ENCODE results near the gene CATSPERZ. TPM values are rescaled to one million over a fixed set of nuclear protein-coding genes. Genes with fewer than 3 reads are reported as not detected.
"Not testable (repeated sequence)": the region's sequence is repeated elsewhere in the genome, so short reads cannot be mapped to it uniquely, and the experiment has no call there.

Gene CATSPERZ
- total RNA-seq, 1 donor from 2014 or later, result 1.0 TPM

GRCh38 chr11:64322925-64323260, 22.7 kb downstream of the CATSPERZ start:
- Mint-ChIP-seq H3K9me3 (ENCODE audit: low read depth) (peaks cover 3% of the 10 kb centered on the region), H3K27me3 (ENCODE audit: low read depth) (no peaks in the 10 kb centered on the region), H3K36me3 (ENCODE audit: low read depth) (peaks cover 8% of the 10 kb centered on the region), H3K27ac (ENCODE audit: unreplicated experiment) (no peak overlapping the region), H3K4me1 (ENCODE audit: low read depth) (peaks cover 20% of the 10 kb centered on the region), H3K4me3 (ENCODE audit: unreplicated experiment) (no peak overlapping the region)
- TF ChIP-seq CTCF (IDR thresholded peaks at IDR 0.05), result no peak
- DNase-seq (ENCODE audit: low spot score), result peak; percentile 59

- peaks cover 20% of the 10 kb centered on the region for H3K4me1 Mint-ChIP-seq (ENCODE audit: low read depth)
- no peak for TF ChIP-seq CTCF (IDR thresholded peaks at IDR 0.05)
- DNase-seq (ENCODE audit: low spot score), result peak; percentile 85
- H3K9me3 Mint-ChIP-seq (ENCODE audit: low read depth), result peaks cover 3% of the 10 kb centered on the region
- H3K36me3 Mint-ChIP-seq (ENCODE audit: low read depth), result peaks cover 8% of the 10 kb centered on the region
- no peak overlapping the region for H3K27ac Mint-ChIP-seq (ENCODE audit: unreplicated experiment)
- H3K4me3 Mint-ChIP-seq (ENCODE audit: unreplicated experiment), result no peak overlapping the region
- H3K27me3 Mint-ChIP-seq (ENCODE audit: low read depth), result no peaks in the 10 kb centered on the region
Measured at GRCh38 chr11:64323373-64323772, 23.2 kb downstream of the CATSPERZ start.

GRCh38 chr11:64323984-64324383, 23.8 kb downstream of the CATSPERZ start:
- H3K27me3 Mint-ChIP-seq (ENCODE audit: low read depth); H3K27ac Mint-ChIP-seq (ENCODE audit: unreplicated experiment); H3K4me3 Mint-ChIP-seq (ENCODE audit: unreplicated experiment); H3K9me3 Mint-ChIP-seq (ENCODE audit: low read depth); H3K36me3 Mint-ChIP-seq (ENCODE audit: low read depth): not testable (repeated sequence)
- DNase-seq (ENCODE audit: low spot score), result peak; percentile 71
- peaks cover 20% of the 10 kb centered on the region for H3K4me1 Mint-ChIP-seq (ENCODE audit: low read depth)

GRCh38 chr11:64324692-64325469, 24.7 kb downstream of the CATSPERZ start:
- no peak for TF ChIP-seq CTCF (IDR thresholded peaks at IDR 0.05)
- H3K27me3 Mint-ChIP-seq (ENCODE audit: low read depth), result no peaks in the 10 kb centered on the region
- H3K9me3 Mint-ChIP-seq (ENCODE audit: low read depth), result peaks cover 3% of the 10 kb centered on the region
- H3K4me1 Mint-ChIP-seq (ENCODE audit: low read depth), result peaks cover 20% of the 10 kb centered on the region
- peak; percentile 44 for DNase-seq (ENCODE audit: low spot score)
- peak overlapping the region; percentile 22 for H3K27ac Mint-ChIP-seq (ENCODE audit: unreplicated experiment)
- no peak overlapping the region for H3K4me3 Mint-ChIP-seq (ENCODE audit: unreplicated experiment)
- H3K36me3 Mint-ChIP-seq (ENCODE audit: low read depth), result peaks cover 8% of the 10 kb centered on the region

- Mint-ChIP-seq H3K4me3 (ENCODE audit: unreplicated experiment) (no peak overlapping the region), H3K27me3 (ENCODE audit: low read depth) (no peaks in the 10 kb centered on the region), H3K36me3 (ENCODE audit: low read depth) (no peaks in the 10 kb centered on the region), H3K9me3 (ENCODE audit: low read depth) (peaks cover 3% of the 10 kb centered on the region), H3K4me1 (ENCODE audit: low read depth) (peaks cover 15% of the 10 kb centered on the region), H3K27ac (ENCODE audit: unreplicated experiment) (no peak overlapping the region)
- DNase-seq (ENCODE audit: low spot score), result no peak
- no peak for TF ChIP-seq CTCF (IDR thresholded peaks at IDR 0.05)
Measured at GRCh38 chr11:64327375-64327774, 27.2 kb downstream of the CATSPERZ start.

- no peak for TF ChIP-seq CTCF (IDR thresholded peaks at IDR 0.05)
- Mint-ChIP-seq H3K27ac (ENCODE audit: unreplicated experiment) (no peak overlapping the region), H3K4me1 (ENCODE audit: low read depth) (peaks cover 15% of the 10 kb centered on the region), H3K36me3 (ENCODE audit: low read depth) (no peaks in the 10 kb centered on the region), H3K9me3 (ENCODE audit: low read depth) (peaks cover 3% of the 10 kb centered on the region), H3K4me3 (ENCODE audit: unreplicated experiment) (no peak overlapping the region), H3K27me3 (ENCODE audit: low read depth) (no peaks in the 10 kb centered on the region)
- DNase-seq (ENCODE audit: low spot score), result no peak
Measured at GRCh38 chr11:64327993-64328392, 27.8 kb downstream of the CATSPERZ start.
